D341Med (cell line): ENCODE results near the gene KRT81.
A peak's percentile ranks its signal among the peaks of the same experiment; 100 is the strongest.

Experiments used
- DNase-seq: peaks from one replicate; pipeline ENCODE4 v3.0.0; 2012; ENCODE audit warnings: low spot score

The KRT81 gene

DNA sequence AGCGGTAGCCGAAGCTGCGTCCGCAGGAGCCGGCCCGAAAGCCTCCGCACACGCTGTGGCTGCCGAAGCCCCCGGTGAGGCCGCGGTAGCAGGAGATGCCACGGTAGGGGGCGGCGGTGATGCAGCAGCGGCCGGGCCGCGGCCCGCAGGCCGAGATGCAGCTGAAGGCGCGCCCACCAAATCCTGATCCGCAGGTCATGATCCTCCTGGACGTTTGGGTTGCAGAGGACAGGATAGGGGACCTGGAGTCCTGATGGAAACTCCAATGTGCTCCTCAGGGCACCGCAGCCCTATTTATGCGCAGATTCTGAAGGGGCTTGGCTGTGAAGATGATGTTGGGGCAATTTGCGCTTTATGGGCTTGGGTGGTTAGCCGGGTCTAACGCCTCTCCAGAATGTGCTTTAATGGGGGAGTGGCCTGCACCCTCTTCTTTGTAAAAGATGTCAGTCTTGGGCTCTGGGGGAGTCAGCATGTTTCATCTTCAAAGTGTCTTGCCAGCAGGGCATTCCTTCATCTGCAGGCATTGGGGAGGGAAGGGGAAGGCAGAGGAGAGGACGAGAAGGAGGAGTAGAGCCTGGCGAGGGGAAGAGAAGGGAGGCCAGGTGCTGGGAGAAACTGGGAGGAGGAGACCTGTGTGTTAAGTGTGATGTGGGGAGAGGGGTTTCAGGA is at the start of gene KRT81:
Gene KRT81 (minus strand): TSS at position 268 of the 669 bp plus-strand sequence. CDS start 69 bp downstream, at position 199.
- DNase-seq = no peak

DNA sequence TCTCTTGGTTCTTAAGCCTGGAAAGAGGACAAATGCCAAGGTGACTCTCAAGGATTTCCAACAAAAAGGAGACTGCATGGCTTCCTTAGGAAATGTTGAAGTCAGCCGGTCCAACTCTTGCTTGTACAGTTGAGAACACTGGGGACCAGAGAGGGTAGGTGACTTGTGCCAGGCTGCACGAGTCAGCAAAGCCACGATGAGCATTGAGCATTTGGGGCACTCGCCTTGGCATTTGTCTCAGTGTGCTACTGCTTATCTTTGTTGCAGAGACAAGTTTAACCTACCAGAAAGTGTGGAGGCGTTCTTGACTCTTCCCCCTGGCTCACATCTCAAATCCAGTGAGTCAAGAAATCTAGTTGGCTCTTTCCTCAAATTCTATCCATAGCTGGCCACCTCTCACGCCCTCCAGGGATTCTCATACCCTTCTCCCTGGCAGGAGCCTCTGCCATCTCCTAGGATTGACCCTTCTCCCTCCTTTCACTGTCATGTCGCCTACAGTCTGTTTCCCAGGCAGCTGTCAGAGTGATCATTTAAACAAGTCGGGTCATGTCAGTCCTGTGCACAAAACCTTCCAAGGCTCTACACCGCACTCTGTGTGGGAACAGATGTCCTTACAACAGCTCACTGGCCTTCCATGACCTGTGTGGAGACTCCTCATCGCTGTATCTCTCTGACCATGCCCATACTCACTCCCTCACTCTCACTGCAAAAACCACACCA is 47.1 kb upstream of the KRT81 start:
- no peak for DNase-seq

DNA sequence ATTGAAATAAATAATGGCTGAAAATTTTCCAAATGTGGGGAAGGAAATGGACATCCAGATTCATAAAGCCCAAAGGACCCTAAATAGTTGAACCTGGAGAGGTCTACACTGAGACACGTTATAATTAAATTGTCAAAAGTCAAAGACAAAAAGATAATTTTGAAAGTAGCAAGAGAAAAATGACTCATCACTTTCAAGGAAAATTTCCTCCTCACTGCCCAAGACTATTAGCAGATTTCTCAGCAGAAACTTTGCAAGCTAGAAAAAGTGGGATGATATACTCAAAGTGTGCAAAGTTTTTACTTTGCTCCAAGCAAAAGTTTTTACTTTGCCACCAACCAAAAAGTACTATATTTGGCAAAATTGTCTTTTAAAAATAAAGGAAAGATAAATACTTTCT is 45.7 kb upstream of the KRT81 start:
- DNase-seq = no peak

GRCh38 chr12:52336641-52337040 is 45.3 kb upstream of the KRT81 start:
- DNase-seq = no peak

GRCh38 chr12:52335598-52336262 is 44.4 kb upstream of the KRT81 start:
- no peak for DNase-seq

DNA sequence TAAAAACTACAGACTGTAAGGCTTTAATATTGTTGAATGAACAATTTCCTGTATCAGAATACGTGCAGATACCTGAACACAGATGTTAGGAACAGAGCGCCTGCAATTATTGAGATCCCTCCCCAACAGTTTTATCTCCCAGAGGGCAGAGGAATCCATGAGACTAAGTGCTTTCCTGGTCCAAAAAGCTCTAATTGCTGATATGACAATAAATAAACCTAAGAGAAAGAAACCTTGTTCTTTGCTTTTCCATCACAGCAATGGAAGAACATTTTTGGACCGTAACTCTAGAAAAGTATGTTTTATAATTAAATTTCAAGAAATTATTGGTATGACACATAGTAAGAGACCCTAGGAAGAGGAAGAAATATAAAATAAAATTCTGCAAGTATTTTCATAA is 42.9 kb upstream of the KRT81 start:
- no peak for DNase-seq

DNA sequence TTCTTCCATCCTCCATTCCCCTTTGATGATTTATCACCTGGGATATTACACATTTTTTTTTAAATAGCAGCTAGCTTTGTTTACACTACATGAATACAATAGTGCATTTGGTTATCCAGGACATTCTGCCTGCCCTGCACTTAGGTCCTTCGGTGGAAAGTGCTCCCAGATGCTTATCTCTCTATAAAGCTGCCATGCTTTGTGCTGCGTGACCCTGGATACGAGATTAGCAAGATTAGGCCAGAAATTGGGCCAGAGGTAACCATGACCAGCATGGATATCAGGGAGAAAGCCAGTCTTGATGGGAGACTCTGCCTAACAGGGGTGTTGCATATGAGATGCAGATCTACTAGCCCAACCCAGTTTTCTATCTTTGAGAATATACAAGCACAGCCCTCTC is 42.0 kb upstream of the KRT81 start:
- no peak for DNase-seq

- no peak for DNase-seq
These were observed 41.0 kb upstream of the KRT81 start for GRCh38 chr12:52332381-52332780.

DNA sequence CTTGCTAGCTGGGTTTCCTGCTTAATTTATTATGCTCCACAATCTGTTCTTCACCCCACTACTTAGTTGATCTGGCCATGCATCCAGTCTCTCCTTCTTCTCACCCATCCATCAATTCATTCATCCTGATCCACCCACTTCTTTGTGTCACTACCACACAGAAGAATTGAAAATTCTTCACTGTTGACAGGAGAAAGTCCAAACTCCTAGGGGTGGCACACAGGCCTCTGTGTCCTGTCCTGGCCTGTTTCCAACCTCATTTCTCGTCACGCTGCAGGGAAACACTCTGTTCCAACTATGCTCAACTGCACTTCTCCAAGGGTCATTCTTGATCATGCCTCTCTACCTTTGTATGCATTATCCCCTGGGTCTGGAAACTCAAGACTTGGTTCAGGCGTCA is 40.5 kb upstream of the KRT81 start:
- no peak for DNase-seq

- no peak for DNase-seq
These were observed 39.7 kb upstream of the KRT81 start for GRCh38 chr12:52331039-52331438.

- DNase-seq = no peak
These were observed 36.6 kb upstream of the KRT81 start for GRCh38 chr12:52327830-52328500.

GRCh38 chr12:52327052-52327829 is 35.9 kb upstream of the KRT81 start:
- peak; percentile 87 for DNase-seq

DNA sequence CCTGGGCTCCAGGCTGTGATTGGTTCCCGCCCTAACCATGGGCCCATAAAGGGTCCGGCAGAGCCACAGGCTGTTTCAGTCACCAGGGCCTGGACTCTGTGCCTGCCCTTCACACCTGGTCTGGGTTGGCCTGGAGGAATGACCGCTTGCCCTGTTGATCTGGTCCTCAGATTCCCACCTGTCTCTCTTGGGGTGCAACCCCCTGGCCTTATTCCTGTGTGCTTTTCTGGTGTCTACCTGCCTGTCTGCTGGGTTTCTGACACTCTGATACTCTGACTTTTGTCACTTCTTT is 32.8 kb upstream of the KRT81 start:
- no peak for DNase-seq

DNA sequence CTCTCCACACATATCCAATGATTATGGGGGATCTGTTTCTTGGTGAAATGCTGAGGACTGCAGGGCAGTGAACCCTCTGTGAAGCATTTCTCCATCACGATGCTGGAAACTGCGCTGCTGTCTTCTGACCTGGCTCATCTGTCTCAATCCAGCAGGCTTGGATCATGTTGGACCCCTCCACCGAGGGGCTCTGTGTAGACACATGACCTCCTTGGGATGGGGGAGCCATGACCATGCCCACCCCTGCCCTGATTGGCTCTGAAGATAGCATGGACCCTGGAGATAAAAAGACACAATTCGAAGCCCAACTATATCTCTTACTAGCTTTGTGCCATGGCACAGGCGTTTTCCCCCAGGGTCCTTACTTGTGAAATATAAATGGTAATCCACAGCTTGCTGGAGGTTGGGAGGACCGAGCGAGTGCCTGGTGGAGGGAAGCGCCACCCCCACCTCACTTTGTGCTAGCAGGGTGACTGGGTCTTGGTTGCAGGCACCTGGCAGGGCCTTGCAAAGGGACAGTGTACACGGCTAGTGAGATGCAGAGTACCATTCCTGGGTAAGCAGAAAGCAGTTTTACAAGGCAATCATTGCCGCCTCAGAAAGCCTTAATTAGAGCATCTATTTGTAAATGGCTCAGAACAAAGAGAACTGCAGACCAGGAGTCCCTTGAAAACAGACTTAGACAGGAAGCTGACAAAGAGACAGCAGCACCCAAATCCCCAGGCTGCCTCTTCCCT is 32.2 kb upstream of the KRT81 start:
- no peak for DNase-seq

DNA sequence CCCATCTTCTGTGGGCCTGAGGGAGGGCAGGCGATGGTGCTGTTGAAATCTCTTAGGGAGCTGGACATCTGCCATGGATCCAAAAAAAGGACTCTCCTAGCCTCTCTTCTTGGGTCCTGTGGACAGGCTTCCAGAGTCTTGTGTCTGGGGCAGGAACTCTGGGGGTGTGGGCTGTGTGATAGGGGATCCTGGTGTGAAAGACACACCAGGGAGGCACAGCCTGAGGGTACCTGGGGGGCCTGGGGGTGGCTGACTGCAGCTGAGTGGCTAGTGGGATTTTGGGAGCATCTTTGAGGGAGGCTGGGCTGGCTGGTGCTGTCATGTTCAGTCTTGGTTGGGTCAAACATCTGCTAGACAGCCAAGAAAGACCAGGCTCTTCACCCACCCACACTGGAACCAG is 31.7 kb upstream of the KRT81 start:
- no peak for DNase-seq

DNA sequence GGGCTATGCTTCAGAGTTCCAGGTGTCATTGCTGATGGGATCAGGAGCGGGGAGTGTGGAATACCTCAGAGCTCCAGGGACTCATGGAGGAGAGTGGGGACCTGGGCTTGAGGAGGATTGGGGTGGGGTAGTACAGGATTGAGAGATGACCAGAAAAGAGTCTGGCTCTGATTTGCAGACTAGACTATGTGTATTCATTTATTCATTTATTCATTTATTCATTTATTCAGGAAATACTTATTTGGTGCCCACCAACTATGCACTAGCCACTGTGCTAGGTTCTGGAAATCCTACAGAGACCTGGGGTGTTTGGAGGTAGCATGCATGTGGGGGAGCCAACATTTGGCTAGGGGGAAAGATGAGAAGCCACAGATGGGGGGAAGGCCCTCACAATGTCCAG is 30.7 kb upstream of the KRT81 start:
- no peak for DNase-seq

- no peak for DNase-seq
These were observed 30.1 kb upstream of the KRT81 start for GRCh38 chr12:52321418-52321817.

GRCh38 chr12:52320784-52321400 is 29.6 kb upstream of the KRT81 start, which contains the start of gene KRT83:
Gene KRT83 (minus strand): TSS chr12:52321398. CDS start chr12:52321335, 63 bp downstream.
- DNase-seq = no peak

DNA sequence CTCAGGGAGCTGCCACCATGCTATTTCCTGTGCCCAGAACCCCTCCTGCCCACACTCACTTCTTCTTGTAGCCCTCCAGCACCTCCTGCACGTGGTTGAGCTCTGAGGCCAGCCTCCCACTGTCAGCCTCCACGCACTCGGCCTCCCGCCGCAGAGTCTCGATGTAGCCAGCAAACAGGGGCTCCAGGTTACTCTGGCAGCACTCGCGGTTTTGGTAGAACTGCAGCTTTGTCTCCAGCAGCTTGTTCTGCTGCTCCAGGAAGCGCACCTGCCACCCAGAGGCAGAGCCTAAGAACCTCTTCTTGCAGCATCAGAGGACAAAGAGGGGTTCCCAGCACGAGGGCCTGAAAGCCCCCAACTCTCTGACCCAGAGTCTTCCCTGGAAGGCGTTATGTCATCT is 27.8 kb upstream of the KRT81 start:
- no peak for DNase-seq

- DNase-seq = no peak
These were observed 27.1 kb upstream of the KRT81 start for GRCh38 chr12:52318241-52318990.
